NCI-H2107 treated with DMSO at 0.1 percent for 48 hours (cell line): ENCODE measurements around the gene KRTAP10-2.
"Not testable (repeated sequence)": the region's sequence is repeated elsewhere in the genome, so short reads cannot be mapped to it uniquely, and the experiment has no call there.

Source experiments
- DNase-seq: peaks from one replicate; lab custom pipeline; 2025; ENCODE audit not compliant: unreplicated experiment; lab: John Stamatoyannopoulos, UW

The KRTAP10-2 gene

DNA sequence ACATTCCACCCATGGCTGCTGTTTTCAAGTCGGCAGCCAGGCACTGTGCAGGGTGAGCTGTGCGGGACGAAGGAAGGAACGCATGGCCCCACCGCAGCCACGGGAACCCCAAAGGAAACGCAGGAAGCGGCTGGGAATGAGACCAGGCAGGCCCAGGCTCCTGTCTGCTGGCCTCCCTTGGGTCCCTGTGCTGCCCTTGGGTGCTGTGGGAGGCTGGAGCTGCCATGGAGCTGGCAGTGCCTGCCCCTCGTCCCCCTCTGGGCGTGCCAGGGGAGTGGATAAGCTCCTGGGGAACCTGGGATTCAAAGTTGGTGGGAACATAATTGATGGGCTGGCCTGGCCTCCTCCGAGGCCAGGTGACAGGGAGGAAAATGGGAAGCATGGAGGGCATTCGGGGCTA lies 17.0 kb upstream of the KRTAP10-2 start:
- no peak for DNase-seq

DNA sequence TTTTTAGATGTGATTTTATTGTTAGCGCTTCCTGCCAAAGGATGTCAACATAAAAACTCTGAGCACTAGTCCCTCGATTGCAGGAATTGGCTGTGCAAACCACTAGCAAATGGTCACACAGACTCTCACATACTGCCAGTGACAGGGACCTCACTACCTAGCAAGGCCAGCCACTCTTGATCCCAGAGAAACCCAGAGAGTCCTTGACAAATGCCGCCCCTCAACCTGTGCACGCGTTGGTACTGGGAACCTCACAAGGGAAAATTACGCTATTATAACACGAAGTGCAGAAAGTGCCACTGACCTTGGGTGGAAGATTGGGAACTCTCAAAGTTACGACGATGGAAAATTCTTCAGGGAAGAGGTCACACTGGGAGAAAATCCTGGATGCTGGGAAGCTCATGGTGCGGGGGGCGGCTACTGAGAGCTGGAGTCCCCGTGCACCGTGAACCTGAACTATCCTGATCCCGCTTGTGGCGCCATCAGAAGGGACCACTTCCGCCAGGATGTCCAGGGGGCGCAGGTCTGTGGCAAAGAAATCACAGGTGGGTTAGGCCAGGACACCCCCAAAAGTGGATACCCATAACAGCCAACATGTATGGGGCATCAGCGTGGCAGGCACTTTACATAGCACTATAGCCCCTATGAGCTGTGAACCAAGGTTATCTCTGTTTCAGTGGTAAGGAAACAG lies 16.3 kb upstream of the KRTAP10-2 start:
- no peak for DNase-seq

DNA sequence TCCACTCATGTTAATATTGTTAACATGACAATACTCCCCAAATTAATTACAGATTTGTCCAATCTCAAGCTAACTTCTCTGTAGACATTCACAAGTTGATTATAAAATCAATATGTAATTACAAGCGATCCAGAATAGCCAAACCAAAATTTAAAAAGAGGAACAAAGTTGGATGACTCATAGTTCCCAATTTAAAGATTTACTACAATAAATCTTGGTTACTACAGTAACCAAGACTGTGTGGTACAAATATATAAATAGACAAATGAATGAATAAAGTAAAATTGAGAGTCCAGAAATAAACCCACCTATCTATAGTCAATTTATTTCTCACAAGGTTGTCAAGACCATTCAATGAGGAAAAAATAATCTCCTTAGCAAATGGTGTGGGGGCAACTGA lies 15.1 kb upstream of the KRTAP10-2 start:
- no peak for DNase-seq

DNA sequence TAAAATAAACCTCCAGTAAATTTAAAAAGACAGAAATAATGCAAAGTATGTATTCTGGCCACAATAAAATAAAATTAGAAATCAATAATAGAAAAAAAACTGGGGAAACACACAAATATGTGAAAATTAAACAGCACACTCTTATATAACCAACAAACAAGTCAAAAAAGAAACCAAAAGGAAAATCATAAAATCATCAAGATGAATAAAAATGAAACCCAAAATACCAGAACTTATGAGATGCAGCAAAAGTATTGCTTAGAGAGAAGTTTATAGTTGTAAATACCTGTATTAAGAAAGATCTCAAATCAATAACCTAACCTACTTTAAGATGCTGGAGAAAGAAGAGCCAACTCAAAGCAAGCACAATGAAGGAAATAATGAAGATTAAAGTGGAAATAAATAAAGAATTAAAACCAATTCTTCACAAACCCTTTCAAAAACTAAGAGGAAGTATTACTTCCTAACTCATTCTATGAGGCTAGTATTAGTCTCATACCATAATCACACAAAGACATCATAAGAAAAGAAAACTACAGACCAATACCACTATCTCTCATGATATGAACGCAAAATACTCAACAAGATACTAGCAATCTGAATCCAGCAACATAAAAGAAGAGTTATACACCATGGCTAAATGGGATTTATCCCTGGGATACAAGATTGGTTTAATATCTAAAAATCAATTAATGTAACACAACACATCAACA lies 13.7 kb upstream of the KRTAP10-2 start:
- no peak for DNase-seq

DNA sequence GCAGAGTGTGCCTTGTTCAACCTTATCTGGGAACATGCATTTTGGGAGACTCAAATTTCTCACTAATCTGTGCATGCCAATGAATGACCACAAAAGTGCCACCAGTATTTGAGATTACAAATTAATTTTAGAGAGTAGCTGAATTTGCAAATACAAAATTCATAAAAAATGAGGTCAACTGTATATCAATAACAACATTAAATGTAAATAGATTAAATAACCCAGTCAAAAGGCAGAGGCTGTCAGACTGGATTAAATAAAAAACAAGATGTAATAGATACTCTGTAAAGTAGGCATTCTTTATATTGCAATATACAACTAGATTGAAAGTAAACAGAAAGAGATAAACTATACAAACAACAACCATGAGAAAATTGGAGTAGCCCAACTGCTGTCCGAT lies 12.8 kb upstream of the KRTAP10-2 start:
- DNase-seq, result no peak

DNA sequence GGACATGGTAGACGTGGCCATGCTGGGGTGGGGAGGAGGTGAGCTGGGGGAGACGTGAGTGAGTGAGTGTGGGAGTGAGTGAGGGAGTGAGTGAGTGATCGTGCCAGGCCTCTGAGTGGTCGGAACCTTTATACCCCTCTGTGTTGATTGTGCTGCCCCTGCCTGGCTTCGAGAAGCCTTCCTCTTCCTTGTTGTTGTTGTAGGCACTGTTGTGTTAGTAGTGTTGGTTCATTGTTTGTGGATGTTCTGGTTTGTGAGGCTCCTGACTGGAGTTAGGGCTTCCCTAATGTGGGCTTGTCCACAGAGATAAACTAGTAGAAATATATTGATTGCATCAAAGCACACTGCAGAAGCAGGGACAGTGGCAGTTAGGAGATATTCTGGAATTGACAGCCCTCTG lies 7.4 kb upstream of the KRTAP10-2 start, which contains the start of gene KRTAP10-3:
KRTAP10-3 (minus strand) TSS at position 101 of the 400 bp plus-strand sequence; CDS start at position 21, 80 bp downstream.
- no peak for DNase-seq

DNA sequence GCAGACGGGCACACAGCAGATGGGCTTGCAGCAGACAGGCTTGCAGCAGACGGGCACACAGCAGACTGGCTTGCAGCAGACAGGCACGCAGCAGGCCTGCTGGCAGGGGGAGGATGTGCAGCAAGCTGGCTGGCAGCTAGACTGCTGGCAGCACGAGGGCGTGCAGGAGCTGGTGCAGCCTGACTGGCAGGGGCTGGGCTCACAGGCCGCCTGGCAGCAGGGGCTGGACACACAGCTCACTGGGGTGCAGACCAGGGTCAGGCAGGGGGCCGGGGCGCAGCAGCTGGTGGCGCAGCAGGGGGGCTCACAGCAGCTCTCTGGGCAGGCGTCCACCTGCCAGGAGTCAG lies 7.0 kb upstream of the KRTAP10-2 start:
- not testable (repeated sequence) for DNase-seq

DNA sequence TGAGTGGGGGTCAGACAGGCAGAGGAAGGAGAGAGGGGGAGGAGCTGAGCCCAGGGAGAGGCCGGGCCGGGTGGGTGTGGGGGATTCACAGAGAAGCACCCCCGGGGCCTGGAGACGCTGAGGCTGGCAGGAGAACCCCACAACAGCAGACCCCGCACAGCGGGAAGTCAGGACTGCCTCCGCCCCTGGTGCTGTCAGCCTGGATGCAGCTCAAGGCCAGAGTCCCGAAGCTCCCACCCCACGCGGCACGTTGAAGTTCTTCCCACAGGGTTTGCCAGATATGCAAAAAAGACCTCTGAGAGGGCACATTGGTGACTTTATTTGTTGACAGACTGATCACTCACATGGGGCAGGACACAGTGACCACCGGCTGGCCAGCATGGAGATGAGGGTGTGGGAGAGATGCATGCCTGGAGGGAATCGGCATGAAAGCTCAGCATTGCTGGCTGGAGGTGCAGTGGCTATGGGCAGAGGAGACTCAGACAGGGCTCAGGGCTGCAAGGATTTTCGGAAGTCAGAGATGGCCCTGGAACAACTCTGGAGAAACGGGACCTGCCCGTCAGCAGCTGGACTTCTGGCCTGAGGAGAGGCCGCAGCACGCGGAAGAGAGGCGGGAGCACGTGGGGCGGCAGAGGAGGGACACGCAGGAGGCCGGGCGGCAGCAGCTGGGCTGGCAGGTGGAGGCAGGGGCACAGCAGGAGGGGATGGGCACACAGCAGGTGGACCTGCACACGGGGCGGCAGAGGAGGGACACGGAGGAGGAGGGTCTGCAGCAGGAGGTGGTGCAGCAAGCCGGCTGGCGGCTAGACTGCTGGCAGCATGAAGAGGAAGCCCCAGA lies 6.4 kb upstream of the KRTAP10-2 start:
- DNase-seq, result no peak

DNA sequence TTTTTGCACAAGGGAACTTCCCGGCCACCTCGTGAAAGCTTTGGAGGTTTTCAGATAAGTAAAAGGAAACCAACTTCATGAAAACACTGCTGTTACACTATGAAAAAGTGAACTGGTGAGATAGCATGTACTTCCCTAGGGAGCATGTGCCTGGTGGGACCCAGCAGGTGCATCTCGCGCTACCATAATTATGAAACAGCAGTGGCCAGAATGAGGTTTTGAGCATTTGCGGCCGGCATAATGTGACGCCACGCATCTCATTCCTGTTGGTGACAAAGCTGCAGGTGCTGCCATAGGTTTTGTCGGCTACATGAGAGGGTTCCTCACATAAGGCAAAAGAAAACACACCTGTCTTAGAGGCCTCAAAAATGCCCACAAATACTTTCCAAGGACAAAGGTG lies 5.6 kb upstream of the KRTAP10-2 start:
- peak; percentile 97 for DNase-seq

DNA sequence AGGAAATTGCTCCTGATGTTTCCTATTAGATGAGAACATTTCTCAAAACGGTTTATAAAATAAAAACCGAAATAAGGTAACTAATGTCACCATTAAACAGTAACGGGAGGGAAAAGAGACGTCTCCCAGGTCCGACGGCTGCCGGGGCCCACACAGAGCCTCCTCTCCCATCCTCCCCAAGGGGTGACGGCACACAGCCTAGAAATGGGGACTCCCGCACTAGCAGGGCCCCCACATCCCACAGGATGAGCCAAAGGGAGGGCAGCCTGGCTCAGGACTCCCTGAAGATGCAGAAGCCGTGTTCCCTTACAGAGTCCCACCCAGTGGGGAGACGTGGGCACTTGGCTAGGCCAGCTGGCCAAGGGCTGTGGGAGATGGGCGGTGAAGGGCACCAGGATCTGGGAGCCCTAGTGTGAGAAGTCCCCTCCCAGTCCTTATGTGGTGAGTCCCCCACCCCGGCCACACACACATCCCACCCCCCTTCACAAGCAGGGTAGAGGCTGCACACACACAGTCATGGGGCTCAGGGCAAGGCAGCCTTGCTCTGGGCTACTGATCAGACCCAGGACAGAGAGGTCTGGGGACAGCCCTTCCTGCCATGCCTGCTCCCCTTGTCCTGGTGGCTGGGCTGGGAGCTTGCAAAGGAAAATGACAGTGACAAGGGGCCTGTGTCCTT lies 4.0 kb upstream of the KRTAP10-2 start:
- DNase-seq, result no peak

DNA sequence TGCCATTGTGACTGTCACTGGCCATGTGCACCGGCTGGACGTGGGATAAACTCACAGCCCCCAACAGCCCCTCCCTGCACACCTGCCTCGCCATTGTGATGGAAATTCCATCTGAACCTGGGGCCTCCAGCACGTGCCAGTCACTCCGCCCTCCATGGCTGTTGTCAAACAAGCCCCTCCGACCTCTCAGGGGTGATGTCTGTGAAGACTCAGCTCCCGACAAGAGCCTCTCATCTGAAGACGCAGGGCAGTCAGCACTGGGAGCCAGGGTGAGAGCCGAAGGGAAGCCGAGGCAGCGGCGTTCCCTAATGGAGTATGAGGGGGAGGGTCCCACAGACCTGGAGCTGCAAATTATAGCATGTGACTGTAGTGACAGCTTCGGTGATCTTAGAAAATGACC lies 1.4 kb upstream of the KRTAP10-2 start:
- no peak for DNase-seq

DNA sequence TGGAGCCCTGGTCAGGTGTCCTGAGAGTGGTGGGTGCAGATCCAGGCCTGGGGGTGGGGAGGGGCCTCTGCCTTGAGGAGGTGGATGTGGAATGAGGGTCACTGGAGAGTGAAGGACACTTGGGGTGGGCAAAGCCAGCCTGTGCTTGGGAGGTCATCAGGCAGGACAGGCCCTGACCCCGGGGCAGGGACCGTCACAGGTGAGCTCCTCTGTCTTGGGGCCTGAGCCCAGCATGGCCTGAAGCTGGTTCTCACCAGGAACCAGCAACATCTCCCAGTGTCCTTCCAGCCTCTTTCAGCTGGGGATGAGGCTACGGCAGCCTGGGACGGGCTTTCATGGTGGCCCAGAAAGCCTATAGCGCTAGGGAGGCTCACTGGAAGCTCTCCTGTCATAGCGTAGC lies 831 bp upstream of the KRTAP10-2 start:
- no peak for DNase-seq

DNA sequence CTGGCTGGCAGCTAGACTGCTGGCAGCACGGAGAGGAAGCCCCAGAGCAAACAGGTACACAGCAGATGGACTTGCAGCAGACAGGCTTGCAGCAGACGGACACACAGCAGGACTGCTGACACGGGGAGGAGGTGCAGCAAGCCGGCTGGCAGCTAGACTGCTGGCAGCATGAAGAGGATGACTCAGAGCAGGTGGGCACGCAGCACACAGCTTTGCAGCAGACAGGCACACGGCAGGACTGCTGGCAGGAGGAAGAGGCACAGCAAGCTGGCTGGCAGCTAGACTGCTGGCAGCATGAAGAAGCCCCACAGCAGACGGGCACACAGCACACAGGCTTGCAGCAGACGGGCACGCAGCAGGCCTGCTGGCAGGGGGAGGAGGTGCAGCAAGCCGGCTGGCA lies 498 bp downstream of the KRTAP10-2 start:
- DNase-seq, result no peak

DNA sequence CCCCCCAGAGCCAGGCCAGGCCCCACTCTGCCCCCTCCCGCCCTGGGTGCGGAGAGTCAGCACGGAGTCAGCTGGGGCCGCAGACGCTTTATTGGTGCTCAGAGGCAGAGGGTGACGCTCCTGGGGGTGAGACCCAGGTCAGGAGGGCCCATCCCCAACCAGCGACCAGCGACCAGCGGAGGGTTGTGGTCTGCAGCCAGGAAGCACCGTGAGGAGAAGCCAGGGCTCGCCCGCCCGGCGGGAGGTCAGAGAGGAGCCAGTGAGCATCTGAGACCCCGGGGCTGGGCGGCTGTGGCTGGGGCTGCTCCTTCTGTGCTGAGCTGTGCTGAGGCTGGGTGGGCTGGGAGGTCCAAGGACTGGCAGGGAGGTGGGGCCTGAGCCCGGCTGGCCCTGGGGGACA lies 1.0 kb downstream of the KRTAP10-2 start:
- not testable (repeated sequence) for DNase-seq

DNA sequence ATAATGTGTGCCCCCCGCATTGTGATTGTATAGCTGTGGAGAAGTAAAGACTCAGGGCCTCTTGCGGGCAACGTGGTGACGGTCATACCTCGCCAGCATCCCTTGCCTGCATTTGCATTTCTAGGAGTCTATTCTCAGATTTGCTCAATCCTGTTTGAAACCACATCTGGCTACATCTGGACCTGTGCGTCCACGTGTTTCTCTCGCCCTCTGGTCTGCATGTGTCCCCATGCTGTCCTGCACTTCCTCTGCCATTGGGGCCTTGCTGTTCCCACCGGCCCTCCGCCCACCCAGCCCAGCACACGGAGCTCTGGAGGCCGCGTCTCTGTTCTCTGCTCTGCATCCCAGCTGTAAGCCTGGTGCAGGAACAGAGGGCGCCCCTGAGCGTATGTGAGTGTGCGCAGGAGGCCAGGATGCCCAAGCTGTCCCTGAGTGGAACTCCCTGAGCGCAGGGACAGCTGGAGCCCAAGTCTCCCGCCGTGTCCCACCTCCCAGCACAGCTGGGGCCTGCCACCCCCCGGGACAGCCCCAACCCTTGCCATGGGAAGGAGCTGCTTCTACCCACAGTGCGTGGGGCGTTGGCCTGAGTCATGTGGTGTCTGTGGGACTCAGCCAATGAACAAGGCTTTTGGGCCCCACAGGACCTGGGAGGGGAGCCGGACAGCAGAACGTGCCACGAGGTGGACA lies 1.6 kb downstream of the KRTAP10-2 start:
- DNase-seq, result no peak

DNA sequence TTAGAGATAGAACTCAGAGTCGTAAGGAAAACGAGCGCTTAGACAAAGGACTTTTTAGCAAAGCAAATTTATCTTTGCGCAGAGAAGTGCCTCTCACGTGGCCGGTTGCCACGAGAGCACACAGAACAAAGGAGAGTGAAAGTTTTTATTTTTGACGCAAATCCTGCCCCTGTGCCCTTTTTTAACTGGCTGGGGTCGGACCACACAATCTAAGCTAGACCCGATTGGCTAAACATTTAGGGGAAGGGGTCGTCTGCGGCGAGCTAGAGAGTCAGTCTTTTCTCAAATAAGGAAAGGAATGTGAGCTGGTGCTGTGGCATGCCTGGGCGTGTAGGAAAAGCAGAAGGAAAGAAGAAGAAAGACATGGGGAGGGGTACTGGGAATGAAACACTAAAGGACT lies 2.4 kb downstream of the KRTAP10-2 start:
- no peak for DNase-seq

DNA sequence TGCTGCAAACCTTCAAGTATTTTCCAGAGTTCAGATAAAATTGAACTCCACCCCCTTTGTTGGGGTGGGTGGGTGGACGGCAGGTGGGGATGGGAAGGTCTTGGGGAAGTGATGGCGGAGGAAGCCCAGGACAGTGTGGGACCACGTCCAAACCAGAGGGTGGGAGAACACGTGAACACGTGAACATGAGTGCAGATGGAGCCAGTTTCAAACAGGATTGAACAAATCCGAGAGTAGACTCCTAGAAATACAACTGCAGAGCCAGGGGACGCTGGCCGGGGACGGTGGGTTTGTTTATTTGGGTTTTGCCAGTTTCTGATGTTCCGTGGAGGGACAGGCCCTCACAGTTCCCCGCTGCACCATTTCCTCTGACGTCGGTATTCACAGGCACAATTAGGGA lies 2.9 kb downstream of the KRTAP10-2 start:
- DNase-seq, result no peak

DNA sequence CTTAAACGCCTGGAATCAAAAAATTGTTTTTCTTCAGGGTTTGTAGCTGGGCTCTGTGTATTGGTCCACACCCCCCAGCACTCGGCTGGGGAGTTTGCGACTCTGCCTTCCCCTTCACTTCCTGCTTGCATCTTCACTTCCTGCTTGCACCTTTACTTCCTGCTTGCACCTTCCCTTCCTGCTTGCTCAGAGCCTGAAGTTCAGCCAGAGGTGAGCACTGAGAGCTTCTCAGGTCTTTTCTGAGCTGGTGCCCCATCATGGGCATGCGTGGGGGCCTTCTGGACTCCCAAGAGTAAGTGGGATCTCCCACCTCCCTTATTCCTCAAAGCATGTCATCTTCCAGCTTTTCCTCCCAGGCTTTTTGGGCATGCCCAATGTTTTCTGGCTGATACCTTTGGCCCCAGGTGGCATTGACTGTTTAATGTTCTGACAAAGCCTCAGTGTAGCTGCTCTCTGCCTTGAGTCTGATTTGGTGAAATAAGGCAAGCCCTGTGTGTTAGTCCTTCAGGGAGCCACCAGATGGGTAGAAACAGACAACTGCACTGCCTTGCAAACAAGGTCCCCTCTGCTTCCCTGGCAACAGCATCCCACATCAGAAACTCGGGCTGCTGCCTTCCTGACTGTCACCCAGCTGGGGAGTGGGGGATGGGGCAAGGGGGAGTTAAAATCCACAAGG lies 3.5 kb downstream of the KRTAP10-2 start:
- no peak for DNase-seq

DNA sequence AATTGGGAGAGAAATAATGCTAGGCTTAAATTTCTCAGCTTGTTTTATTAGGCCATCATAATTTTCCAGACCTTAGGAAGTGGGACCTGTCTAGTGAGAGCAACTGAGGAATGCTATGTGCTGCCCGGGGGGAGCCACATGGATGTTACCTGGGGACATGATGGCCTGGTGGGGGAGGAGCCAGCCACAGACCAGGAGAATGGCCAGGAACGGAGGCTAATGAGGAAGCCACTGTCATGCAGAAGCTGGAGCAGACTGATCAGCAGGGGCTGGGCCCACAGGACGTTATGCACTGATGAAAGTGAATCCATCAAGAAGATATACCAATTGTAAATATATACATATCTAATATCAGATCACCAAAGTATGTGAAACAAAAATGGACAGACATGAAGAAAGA lies 6.7 kb downstream of the KRTAP10-2 start:
- DNase-seq, result no peak

DNA sequence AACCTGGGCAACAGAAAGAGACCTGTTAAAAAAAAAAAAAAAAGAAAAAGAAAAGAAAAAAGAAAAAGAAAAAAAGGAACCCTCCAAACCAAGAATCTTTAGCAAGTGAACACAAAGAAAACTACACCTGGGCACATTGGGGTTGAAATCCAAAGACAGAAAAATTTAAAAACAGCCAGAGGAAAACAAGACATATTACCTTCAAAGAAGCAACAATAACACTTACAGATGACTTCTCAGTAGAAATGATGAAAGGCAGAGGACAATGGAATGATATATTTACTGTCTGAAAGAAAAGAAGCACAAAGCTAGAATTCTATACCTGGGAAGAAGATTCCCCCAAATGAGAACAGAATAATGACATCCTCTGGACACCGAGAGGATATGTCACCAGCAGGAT lies 8.6 kb downstream of the KRTAP10-2 start:
- no peak for DNase-seq
